K562 (cell line): ENCODE data around the gene NAIF1. TPM values are rescaled to one million over a fixed set of nuclear protein-coding genes. Genes with fewer than 3 reads are reported as not detected.

Experiments used
- ATF4 ChIP-seq: fragments of 450-650 bp; formaldehyde crosslinking; IDR thresholded peaks from 2 replicates; pipeline ENCODE4 v1.4.0; 2022; ENCODE audit warnings: mild to moderate bottlenecking, moderate library complexity
- CEBPZ ChIP-seq: fragments of 150-350 bp; IDR thresholded peaks from 2 replicates; pipeline ENCODE4 v1.6.1; 2014; ENCODE audit warnings: low read depth, mild to moderate bottlenecking, low read length, borderline replicate concordance
- ESRRA ChIP-seq: fragments of 450-650 bp; IDR thresholded peaks from 2 replicates; pipeline ENCODE4 v1.6.1; 2014; ENCODE audit warnings: low read depth, mild to moderate bottlenecking, moderate library complexity, borderline replicate concordance
- FOS ChIP-seq: IDR thresholded peaks from 3 replicates; pipeline ENCODE4 v1.6.1; 2011; ENCODE audit not compliant: insufficient read length; ENCODE audit errors: extremely low read depth
- KLF10 ChIP-seq: fragments of 250-450 bp; sonication (Bioruptor Pico); IDR thresholded peaks from 2 replicates; pipeline ENCODE4 v1.6.1; 2021; ENCODE audit warnings: matching md5 sums
- MAFG ChIP-seq: fragments of 450-650 bp; conservative IDR thresholded peaks from 2 replicates; pipeline ENCODE4 v1.6.1; 2016; ENCODE audit warnings: missing genetic modification characterization, missing compliant biosample characterization
- NCOA4 ChIP-seq: fragments of 450-650 bp; IDR thresholded peaks from 2 replicates; pipeline ENCODE4 v1.6.1; 2018; ENCODE audit warnings: mild to moderate bottlenecking; ENCODE audit not compliant: partially characterized antibody
- RAD51 ChIP-seq: fragments of 450-650 bp; IDR thresholded peaks from 2 replicates; pipeline ENCODE4 v1.7.1; 2016; ENCODE audit warnings: low read depth, mild to moderate bottlenecking, borderline replicate concordance
- STAT5B ChIP-seq: fragments of 250-450 bp; sonication (Bioruptor Pico); IDR thresholded peaks from 2 replicates; pipeline ENCODE4 v1.8.0; 2021; ENCODE audit warnings: mild to moderate bottlenecking, inconsistent platforms
- TOE1 ChIP-seq, 2 experiments: fragments of 450-650 bp in 1 of 2; sonication (generic) in 1 of 2; formaldehyde crosslinking in 1 of 2; IDR thresholded peaks; 2 replicates each; pipeline versions ENCODE4 v1.7.1 to v1.8.0; 2016 to 2022; ENCODE audit warnings: borderline replicate concordance in 2 of 2, mild to moderate bottlenecking in 2 of 2, antibody characterized with exemption in 1 of 2, inconsistent platforms in 1 of 2, low read depth in 1 of 2, missing genetic modification reagents in 1 of 2, moderate library complexity in 1 of 2
- YY1 ChIP-seq, 3 experiments: IDR thresholded peaks; 2 replicates each; pipeline ENCODE4 v1.6.1; 2011; ENCODE audit warnings: low read length in 2 of 3, mild to moderate bottlenecking in 2 of 3, moderate library complexity in 2 of 3, borderline replicate concordance in 1 of 3, control low read depth in 1 of 3, low read depth in 1 of 3; ENCODE audit not compliant: insufficient read depth in 3 of 3, insufficient replicate concordance in 2 of 3, control insufficient read depth in 1 of 3, insufficient read length in 1 of 3; ENCODE audit errors: extremely low read depth in 1 of 3
- ZFP36 ChIP-seq: fragments of 150-350 bp; IDR thresholded peaks from 2 replicates; pipeline ENCODE4 v1.6.1; 2018; ENCODE audit warnings: low read length, low read depth; ENCODE audit not compliant: partially characterized antibody
- ZNF436 ChIP-seq: fragments of 250-450, 450-650 bp; sonication (Bioruptor Pico); formaldehyde crosslinking; IDR thresholded peaks from 2 replicates; pipeline ENCODE4 v1.7.0; 2020; ENCODE audit warnings: mild to moderate bottlenecking
- polyA plus RNA-seq, 8 experiments: library from polyadenylated mRNA; depleted of rRNA in 4 of 8; stranded (reverse) in 5 of 8; unstranded in 3 of 8; fragments of >200 nt; fragmentation: Nextera tagmentation in 2 of 8; fragmentation: Illumina TruSeq in 1 of 8; extraction: Ambion mirVana in 2 of 8; extraction: Trizol in 1 of 8; gene quantifications; 2 replicates each; pipeline versions ENCODE4 v1.2.1 to v1.2.3, GENCODE V29; 2011 to 2014; ENCODE audit warnings: inconsistent platforms in 1 of 8, missing spikeins in 1 of 8
- total RNA-seq, 7 experiments: library from RNA; depleted of rRNA in 6 of 7; stranded (reverse); fragments of >200 nt in 6 of 7; fragmentation: Illumina TruSeq in 2 of 7; extraction: Trizol in 2 of 7; gene quantifications; 2 replicates each; pipeline versions ENCODE4 v1.2.1 to v1.2.3, GENCODE V29; 2011 to 2021; ENCODE audit warnings: low replicate concordance in 1 of 7
- TF ChIP-seq, protein P1 (sequence below): IDR thresholded peaks from 2 replicates; pipeline ENCODE4 v1.6.1; 2012; ENCODE audit warnings: low read depth, low read length, improper control_type of control experiment, borderline replicate concordance
- TF ChIP-seq, protein P2 (sequence below): fragments of 450-650 bp; IDR thresholded peaks from 2 replicates; pipeline ENCODE4 v1.6.1; 2016; ENCODE audit warnings: mild to moderate bottlenecking

Gene NAIF1
- total and polyA plus RNA-seq, 9 of the 15 experiments (the other 6 are each of a cell fraction or from before 2014, with no cell fraction given) = 4.8 to 26.6 (median 17.2) TPM

- TF ChIP-seq ATF4 (CRISPR knock-in tag) = no peak
- no peak for TF ChIP-seq STAT5B
- TF ChIP-seq ZNF436 = no peak
- no peak for TF ChIP-seq CEBPZ
- no peak; the same call in none of the 2 replicates for TF ChIP-seq MAFG (tag)
- peak; percentile 98 for TF ChIP-seq ESRRA
- TF ChIP-seq FOS = peak; percentile 70
- TF ChIP-seq, protein P1, sequence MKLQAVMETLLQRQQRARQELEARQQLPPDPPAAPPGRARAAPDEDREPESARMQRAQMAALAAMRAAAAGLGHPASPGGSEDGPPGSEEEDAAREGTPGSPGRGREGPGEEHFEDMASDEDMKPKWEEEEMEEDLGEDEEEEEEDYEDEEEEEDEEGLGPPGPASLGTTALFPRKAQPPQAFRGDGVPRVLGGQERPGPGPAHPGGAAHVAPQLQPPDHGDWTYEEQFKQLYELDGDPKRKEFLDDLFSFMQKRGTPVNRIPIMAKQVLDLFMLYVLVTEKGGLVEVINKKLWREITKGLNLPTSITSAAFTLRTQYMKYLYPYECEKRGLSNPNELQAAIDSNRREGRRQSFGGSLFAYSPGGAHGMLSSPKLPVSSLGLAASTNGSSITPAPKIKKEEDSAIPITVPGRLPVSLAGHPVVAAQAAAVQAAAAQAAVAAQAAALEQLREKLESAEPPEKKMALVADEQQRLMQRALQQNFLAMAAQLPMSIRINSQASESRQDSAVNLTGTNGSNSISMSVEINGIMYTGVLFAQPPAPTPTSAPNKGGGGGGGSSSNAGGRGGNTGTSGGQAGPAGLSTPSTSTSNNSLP = no peak
- TF ChIP-seq ZFP36 = peak; percentile 45
- TF ChIP-seq KLF10 (CRISPR knock-in tag) = no peak
- TF ChIP-seq TOE1 (IDR thresholded peaks at IDR 0.05; ENCODE audit: borderline replicate concordance) = peak; percentile 45; the same call in 1 of the 2 replicates
- TF ChIP-seq TOE1 (CRISPR knock-in tag; IDR thresholded peaks at IDR 0.05; ENCODE audit: borderline replicate concordance, low read depth) = 0 out of 2 replicates have a peak, but pooled peaks have one; percentile 43
- TF ChIP-seq NCOA4 = no peak
- peak in 1 of 3 experiments; percentile 60 for TF ChIP-seq YY1 (IDR thresholded peaks at IDR 0.05; ENCODE audit: borderline replicate concordance in 1 of 3, control insufficient read depth in 1 of 3, extremely low read depth in 1 of 3, insufficient read depth in 3 of 3, insufficient read length in 1 of 3, insufficient replicate concordance in 2 of 3, low read depth in 1 of 3, low read length in 2 of 3)
- TF ChIP-seq, protein P2, sequence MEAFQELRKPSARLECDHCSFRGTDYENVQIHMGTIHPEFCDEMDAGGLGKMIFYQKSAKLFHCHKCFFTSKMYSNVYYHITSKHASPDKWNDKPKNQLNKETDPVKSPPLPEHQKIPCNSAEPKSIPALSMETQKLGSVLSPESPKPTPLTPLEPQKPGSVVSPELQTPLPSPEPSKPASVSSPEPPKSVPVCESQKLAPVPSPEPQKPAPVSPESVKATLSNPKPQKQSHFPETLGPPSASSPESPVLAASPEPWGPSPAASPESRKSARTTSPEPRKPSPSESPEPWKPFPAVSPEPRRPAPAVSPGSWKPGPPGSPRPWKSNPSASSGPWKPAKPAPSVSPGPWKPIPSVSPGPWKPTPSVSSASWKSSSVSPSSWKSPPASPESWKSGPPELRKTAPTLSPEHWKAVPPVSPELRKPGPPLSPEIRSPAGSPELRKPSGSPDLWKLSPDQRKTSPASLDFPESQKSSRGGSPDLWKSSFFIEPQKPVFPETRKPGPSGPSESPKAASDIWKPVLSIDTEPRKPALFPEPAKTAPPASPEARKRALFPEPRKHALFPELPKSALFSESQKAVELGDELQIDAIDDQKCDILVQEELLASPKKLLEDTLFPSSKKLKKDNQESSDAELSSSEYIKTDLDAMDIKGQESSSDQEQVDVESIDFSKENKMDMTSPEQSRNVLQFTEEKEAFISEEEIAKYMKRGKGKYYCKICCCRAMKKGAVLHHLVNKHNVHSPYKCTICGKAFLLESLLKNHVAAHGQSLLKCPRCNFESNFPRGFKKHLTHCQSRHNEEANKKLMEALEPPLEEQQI = no peak
- TF ChIP-seq RAD51 = 0 out of 2 replicates have a peak, but pooled peaks have one; percentile 14
Measured at GRCh38 chr9:128078504-128079434, 11.6 kb upstream of the NAIF1 start (continued).
